Mammary epithelial cell (primary cell): Measurements from ENCODE around the gene CCDC57.

Experiments used
- CTCF ChIP-seq, 2 donors: IDR thresholded peaks in 1 of 2; conservative IDR thresholded peaks in 1 of 2; 2 replicates each; pipeline ENCODE4 v1.5.1; 2011 to 2012; ENCODE audit warnings: inconsistent platforms in 2 of 2, low read length in 2 of 2, mild to moderate bottlenecking in 2 of 2, control low read depth in 1 of 2, low read depth in 1 of 2; ENCODE audit not compliant: insufficient read depth in 1 of 2; ENCODE audit errors: extremely low read depth in 1 of 2
- EZH2 ChIP-seq: IDR thresholded peaks from 2 replicates; pipeline ENCODE4 v1.6.1; 2012; ENCODE audit warnings: low read length, inconsistent platforms, borderline replicate concordance

GRCh38 chr17:82243648-82244412 is 31.2 kb upstream of the CCDC57 start:
- TF ChIP-seq EZH2 (no peak), CTCF (conservative IDR thresholded peaks at IDR 0.05 in 1 of 2, IDR thresholded peaks at IDR 0.05 in 1 of 2; ENCODE audit: extremely low read depth in 1 of 2, insufficient read depth in 1 of 2, low read depth in 1 of 2, low read length in 2 of 2) (no peak)
